GM21528 (cell line): ENCODE data around the gene VDR.

Experiments
- ATAC-seq: cut with Tn5 transposase; IDR thresholded peaks from one replicate; pipeline ENCODE4 v1.9.1; 2021; ENCODE audit warnings: mild to moderate bottlenecking, moderate library complexity; ENCODE audit not compliant: unreplicated experiment, low FRiP score

Gene VDR

GRCh38 chr12:47834199-47834903 lies 70.4 kb downstream of the VDR start:
- ATAC-seq = no peak

GRCh38 chr12:47833591-47834012 lies 71.2 kb downstream of the VDR start:
- ATAC-seq = no peak

DNA sequence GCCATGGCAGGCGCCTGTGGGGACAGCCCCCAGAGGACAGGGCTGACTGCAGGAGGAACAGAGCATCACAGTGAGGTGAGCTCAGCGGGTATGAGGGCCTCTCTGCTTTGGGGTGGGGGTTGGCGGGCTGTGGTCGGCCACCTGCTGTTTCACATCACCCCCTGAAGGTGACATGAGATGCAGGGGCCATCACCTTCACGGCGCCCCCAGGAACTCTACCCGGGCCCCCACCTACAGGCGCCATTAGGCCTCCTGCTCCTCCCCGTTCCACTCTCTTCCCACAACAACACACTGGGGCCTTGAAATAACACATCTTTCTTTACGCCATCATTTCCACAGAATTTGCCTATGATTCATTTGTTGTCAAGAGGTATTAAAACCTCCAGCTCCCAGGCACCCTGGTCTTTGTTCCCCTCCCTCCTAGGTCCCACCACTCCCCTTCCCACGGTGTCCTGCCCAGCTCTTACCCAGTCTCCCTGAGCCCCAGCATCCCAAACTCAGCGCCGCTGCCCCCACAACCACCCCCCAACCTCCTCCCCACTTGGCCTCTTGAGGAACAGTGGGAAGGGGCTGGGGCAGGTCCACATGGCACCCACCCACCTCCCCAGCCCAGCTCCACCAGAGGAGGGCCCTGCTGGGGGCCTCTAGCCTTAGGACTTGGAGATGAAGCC lies 72.4 kb downstream of the VDR start:
- no peak for ATAC-seq

- no peak for ATAC-seq
Measured at GRCh38 chr12:47829584-47829983, 75.2 kb downstream of the VDR start.

- ATAC-seq = no peak
Measured at GRCh38 chr12:47828976-47829482, 75.8 kb downstream of the VDR start.

- ATAC-seq = no peak
Measured at GRCh38 chr12:47828008-47828975, 76.5 kb downstream of the VDR start.

GRCh38 chr12:47825173-47825639 lies 79.6 kb downstream of the VDR start:
- ATAC-seq = no peak

- ATAC-seq = no peak
Measured at GRCh38 chr12:47824635-47825034, 80.2 kb downstream of the VDR start.

- ATAC-seq = no peak
Measured at GRCh38 chr12:47824198-47824597, 80.6 kb downstream of the VDR start.

DNA sequence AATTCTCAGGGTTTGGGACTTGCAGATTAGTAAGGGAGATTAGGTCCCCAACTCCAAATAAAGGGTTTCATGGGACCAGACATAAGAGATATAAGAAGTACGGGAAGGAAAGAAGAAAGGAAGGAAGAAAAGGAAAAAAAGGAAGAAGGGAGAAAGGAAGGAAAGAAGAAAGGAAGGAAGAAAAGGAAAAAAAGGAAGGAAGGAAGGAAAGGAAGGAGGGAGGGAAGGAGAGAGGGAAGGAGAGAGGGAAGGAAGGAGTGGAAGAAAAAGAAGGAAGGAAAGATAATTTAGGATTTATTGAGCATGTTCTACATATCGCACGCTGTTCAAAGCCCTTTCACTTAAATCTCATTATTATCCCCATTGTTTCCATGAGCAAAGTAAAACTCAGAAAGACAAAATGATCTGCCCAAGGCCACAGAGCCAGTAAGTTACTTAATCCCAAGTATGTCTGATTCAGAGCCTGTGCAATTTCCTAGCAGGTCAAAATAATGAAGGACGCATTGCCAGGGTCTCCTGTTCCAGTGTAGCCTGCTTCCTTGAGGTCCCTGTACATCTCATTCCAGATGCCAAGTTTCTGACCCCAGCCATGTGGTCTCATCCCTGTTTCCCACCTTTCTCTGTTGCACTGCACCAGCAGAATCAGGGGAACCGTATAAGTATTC lies 81.2 kb downstream of the VDR start:
- ATAC-seq = no peak

- no peak for ATAC-seq
Measured at GRCh38 chr12:47822863-47823262, 81.9 kb downstream of the VDR start.

DNA sequence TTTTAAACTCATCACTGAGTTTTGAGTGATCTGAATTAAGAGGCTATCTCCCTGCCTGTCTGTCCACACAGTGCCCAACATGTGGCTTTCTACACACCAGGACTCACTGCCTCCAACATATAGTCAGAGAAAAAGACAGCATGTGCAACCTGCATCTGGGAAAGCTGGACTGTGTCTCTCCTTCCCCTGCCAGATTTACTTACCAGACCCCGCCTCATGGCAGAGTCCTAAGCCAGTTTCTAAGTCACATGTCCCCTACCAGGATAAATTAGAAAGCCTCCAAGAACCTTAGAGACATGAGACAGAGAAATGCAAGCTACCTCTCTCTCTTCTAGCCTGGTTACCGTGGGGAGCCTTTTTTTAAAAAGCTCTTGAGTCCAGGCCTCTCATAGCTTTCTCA lies 82.4 kb downstream of the VDR start:
- no peak for ATAC-seq

- ATAC-seq = no peak
Measured at GRCh38 chr12:47821346-47821706, 83.5 kb downstream of the VDR start.

DNA sequence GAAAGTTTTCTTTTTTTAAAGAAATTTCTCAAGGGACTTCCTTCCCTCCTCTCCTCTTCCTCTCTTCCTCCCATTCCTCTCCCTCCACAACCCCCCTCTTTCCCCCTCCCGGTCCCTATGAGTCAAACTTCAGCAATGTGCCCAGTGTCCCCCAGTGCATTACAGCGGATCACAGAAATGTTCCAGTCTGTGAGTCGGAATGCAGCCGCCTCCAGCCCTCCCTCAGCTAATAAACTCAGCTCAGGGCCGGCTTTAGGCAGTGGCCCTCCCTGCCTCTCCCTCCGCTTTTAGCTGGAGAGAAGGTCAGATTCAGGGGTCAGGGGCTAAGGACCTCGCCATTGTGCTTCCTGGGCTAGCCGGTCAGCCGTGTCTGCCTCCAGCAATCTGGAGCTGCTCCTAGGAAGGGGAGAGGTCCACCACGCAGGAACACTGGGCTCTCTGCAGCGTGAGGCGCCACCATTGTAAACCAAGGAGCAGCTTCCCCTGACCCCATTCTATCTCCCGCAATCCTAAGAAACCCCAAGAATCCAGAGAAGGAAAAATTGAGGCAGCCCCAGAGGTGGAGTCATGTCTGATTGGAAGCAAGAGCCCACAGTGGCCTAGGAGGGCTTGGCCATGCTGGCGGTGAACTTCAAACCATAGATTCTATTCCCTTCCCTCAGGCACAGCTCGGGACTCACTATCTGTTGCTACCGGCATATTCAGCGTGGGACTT lies 84.0 kb downstream of the VDR start:
- ATAC-seq = no peak

GRCh38 chr12:47819896-47820630 lies 84.7 kb downstream of the VDR start, which contains the start of gene HDAC7:
HDAC7 (minus strand) TSS chr12:47819903; CDS start chr12:47819785, 118 bp downstream.
- no peak for ATAC-seq

DNA sequence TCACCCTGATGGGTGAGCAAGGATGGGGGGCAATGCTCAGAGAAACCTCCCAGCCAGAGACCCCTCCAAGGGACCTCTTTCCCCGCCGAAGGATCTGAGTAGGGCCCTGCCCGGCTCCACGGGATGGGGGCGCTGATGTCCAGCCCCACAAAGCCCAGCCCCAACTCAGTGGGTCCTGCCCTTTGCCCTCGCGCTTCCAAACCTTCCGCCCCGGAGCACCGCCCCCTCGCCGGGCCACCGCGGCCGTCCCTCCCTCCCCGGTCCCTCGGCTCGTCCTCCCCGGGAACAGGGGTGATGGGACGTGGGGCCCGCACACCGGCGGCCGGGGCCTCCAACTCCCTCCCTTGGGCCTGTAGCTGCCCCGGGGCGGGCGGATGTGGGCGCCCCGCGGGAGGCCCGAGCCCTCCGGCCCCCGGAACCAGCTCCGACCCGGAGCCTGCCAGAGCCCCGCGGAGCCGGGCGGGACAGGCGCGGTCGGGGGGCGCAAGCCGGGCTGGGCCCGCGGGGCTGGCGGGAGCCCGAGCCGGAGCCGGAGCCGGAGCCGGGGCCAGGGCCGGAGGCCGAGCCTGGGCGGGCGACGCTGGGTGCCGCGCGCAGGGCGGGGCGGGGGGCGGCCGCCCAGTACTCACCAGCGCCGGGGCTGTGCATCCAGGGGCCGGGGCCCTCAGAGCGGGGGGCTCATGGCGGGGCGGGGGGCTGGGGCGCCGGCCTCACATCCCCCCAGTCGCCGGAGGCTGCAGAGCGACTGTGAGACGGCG lies 85.5 kb downstream of the VDR start:
- ATAC-seq = no peak

DNA sequence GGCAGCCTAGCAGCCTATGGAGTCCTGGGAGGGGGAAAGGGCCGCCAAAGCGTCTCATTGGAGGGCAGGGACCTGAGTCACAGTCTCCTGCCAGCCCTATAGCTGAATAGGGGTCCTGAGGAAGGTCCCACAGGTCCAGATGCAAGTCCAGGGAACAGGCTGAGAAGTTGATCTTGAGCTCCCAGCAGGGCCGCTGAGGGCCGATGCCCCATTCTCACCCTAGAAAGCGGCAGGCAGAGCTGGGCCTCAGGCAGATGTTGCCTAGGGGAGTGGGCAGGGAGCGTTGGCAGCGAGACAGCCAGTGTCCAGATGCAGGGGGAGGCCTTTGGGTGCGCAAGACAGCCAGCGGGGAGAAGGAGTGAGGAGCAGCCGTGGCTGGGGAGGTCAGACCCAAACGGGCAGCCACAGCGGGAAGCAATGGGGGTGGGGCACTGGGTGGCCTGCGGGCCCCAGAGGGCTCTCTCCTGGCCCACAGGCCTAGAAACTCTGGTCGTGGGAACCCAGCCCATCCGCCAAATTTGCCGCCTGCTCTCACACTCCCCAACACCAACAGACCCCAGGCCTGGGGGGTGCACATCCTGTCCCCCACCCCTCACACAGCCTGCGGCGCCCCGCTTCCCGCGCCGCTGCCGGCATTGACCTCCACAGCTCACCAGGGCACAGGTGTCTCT lies 86.2 kb downstream of the VDR start:
- ATAC-seq = no peak

- ATAC-seq = no peak
Measured at GRCh38 chr12:47818007-47818376, 86.8 kb downstream of the VDR start.
